WTC11 (cell line): ENCODE results near the gene NLRX1. TPM values are rescaled to one million over a fixed set of nuclear protein-coding genes. Genes with fewer than 3 reads are reported as not detected.

Source experiments
- ATAC-seq: fragments of 200-7000 bp; cut with Tn5 transposase; 2 replicates; pipeline ENCODE4 v1.10.0; 2021; ENCODE audit warnings: mild to moderate bottlenecking, moderate library complexity
- CTCF ChIA-PET: fragments of 300-600 bp; sonication (Branson Sonifier 250); formaldehyde crosslinking; loops from one replicate; lab custom pipeline; 2021; ENCODE audit warnings: antibody characterized with exemption; lab: Charles Lee
- POLR2A ChIA-PET: fragments of 350-600 bp; sonication (Branson Sonifier 250); formaldehyde crosslinking; loops from one replicate; lab custom pipeline; 2021; ENCODE audit warnings: antibody characterized with exemption; lab: Charles Lee
- DNase-seq: peaks from one replicate; pipeline ENCODE4 v3.0.0; 2021; ENCODE audit warnings: low spot score
- H3K27ac Mint-ChIP-seq: 2 replicates; pipeline ENCODE4 v1.8.0; 2021; ENCODE audit warnings: mixed read lengths
- H3K27me3 Mint-ChIP-seq: 2 replicates; pipeline ENCODE4 v1.8.0; 2021; ENCODE audit warnings: low read depth, mild to moderate bottlenecking, moderate library complexity, mixed read lengths
- H3K36me3 Mint-ChIP-seq: 2 replicates; pipeline ENCODE4 v1.8.0; 2021; ENCODE audit warnings: mixed read lengths
- H3K4me1 Mint-ChIP-seq: 2 replicates; pipeline ENCODE4 v1.8.0; 2022; ENCODE audit warnings: mixed read lengths
- H3K4me3 Mint-ChIP-seq: 2 replicates; pipeline ENCODE4 v1.8.0; 2021; ENCODE audit warnings: mild to moderate bottlenecking, moderate library complexity, mixed read lengths
- H3K9me3 Mint-ChIP-seq: 2 replicates; pipeline ENCODE4 v1.8.0; 2021; ENCODE audit warnings: mixed read lengths
- CREB1 ChIP-seq: sonication (generic); formaldehyde crosslinking; IDR thresholded peaks from 2 replicates; pipeline ENCODE4 v1.8.0; 2023; ENCODE audit warnings: mild to moderate bottlenecking, missing genetic modification reagents
- ELF4 ChIP-seq: sonication (generic); formaldehyde crosslinking; IDR thresholded peaks from 2 replicates; pipeline ENCODE4 v1.8.1; 2022; ENCODE audit warnings: low read depth, mild to moderate bottlenecking, moderate library complexity, missing genetic modification reagents
- EMX1 ChIP-seq: fragments of 250-450 bp; sonication (Bioruptor Pico); IDR thresholded peaks from 2 replicates; pipeline ENCODE4 v1.8.0; 2021; ENCODE audit warnings: mild to moderate bottlenecking
- FOXJ3 ChIP-seq: sonication (generic); formaldehyde crosslinking; IDR thresholded peaks from 2 replicates; pipeline ENCODE4 v1.9.0; 2021; ENCODE audit warnings: missing genetic modification reagents, mild to moderate bottlenecking, borderline replicate concordance
- FOXK1 ChIP-seq: sonication (generic); formaldehyde crosslinking; IDR thresholded peaks from 2 replicates; pipeline ENCODE4 v1.8.0; 2022; ENCODE audit warnings: mild to moderate bottlenecking, moderate library complexity, missing genetic modification reagents
- JAZF1 ChIP-seq: fragments of 250-450 bp; sonication (Bioruptor Pico); IDR thresholded peaks from 2 replicates; pipeline ENCODE4 v1.9.0; 2021; ENCODE audit warnings: moderate library complexity, mild to moderate bottlenecking, inconsistent platforms
- MYBL2 ChIP-seq: sonication (generic); formaldehyde crosslinking; IDR thresholded peaks from 2 replicates; pipeline ENCODE4 v1.8.1; 2023; ENCODE audit warnings: mild to moderate bottlenecking, moderate library complexity, missing genetic modification reagents
- NR3C1 ChIP-seq: sonication (generic); formaldehyde crosslinking; conservative IDR thresholded peaks from 2 replicates; pipeline ENCODE4 v1.8.1; 2023; ENCODE audit warnings: low read depth, mild to moderate bottlenecking, missing genetic modification reagents
- PRRX2 ChIP-seq: fragments of 250-450 bp; sonication (Bioruptor Pico); IDR thresholded peaks from 2 replicates; pipeline ENCODE4 v1.8.0; 2021; ENCODE audit warnings: mild to moderate bottlenecking
- SMAD4 ChIP-seq: sonication (generic); formaldehyde crosslinking; IDR thresholded peaks from 2 replicates; pipeline ENCODE4 v1.8.0; 2022; ENCODE audit warnings: mild to moderate bottlenecking, missing genetic modification reagents
- TEAD1 ChIP-seq: sonication (generic); formaldehyde crosslinking; IDR thresholded peaks from 2 replicates; pipeline ENCODE4 v1.8.0; 2022; ENCODE audit warnings: mild to moderate bottlenecking, missing genetic modification reagents
- ZNF416 ChIP-seq: fragments of 250-450 bp; sonication (Bioruptor Pico); IDR thresholded peaks from 2 replicates; pipeline ENCODE4 v1.9.0; 2021; ENCODE audit warnings: mild to moderate bottlenecking, inconsistent platforms
- ZNF671 ChIP-seq: fragments of 250-450 bp; sonication (Bioruptor Pico); IDR thresholded peaks from 2 replicates; pipeline ENCODE4 v1.8.0; 2021; ENCODE audit warnings: mild to moderate bottlenecking
- total RNA-seq: library from RNA; stranded (reverse); gene quantifications from 3 replicates; pipeline ENCODE4 v1.2.3, GENCODE V29; 2021
- TF ChIP-seq, protein P1 (sequence below): sonication (generic); formaldehyde crosslinking; IDR thresholded peaks from 2 replicates; pipeline ENCODE4 v1.8.0; 2023; ENCODE audit warnings: missing genetic modification reagents
- TF ChIP-seq, protein P2 (sequence below): sonication (generic); formaldehyde crosslinking; conservative IDR thresholded peaks from 2 replicates; pipeline ENCODE4 v1.8.1; 2023; ENCODE audit warnings: mild to moderate bottlenecking, low read depth, missing genetic modification reagents, moderate library complexity
- TF ChIP-seq, protein P3 (sequence below): sonication (generic); formaldehyde crosslinking; IDR thresholded peaks from 2 replicates; pipeline ENCODE4 v1.8.1; 2023; ENCODE audit warnings: mild to moderate bottlenecking, moderate library complexity, missing genetic modification reagents
- TF ChIP-seq, protein P4 (sequence below): sonication (generic); formaldehyde crosslinking; IDR thresholded peaks from 2 replicates; pipeline ENCODE4 v1.8.0; 2022; ENCODE audit warnings: missing genetic modification reagents
- TF ChIP-seq, protein P5 (sequence below): sonication (generic); formaldehyde crosslinking; IDR thresholded peaks from 2 replicates; pipeline ENCODE4 v1.8.0; 2022; ENCODE audit warnings: mild to moderate bottlenecking, missing genetic modification reagents
- TF ChIP-seq, protein P6 (sequence below): fragments of 250-450 bp; sonication (Bioruptor Pico); IDR thresholded peaks from 2 replicates; pipeline ENCODE4 v1.9.0; 2021; ENCODE audit warnings: mild to moderate bottlenecking

Gene NLRX1
- total RNA-seq, 1 experiment from 2014 or later = 20.8 TPM

DNA sequence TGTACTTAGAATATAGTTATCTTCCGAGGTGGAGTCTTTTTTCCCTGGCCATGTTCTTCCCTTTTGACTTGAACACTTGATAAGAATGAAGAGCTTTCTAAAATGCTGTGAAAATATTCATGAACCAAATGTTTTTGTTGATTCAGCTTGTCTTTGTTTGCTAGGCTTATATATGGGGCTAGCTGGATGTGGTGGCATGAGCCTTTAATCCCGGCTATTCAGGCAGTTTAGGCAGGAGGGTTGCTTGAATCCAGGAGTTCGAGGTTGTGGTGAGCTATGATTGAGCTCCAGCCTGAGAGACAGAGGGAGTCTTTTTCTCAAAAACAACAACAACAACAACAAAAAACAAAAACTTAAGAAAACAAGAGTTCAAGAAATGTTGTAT, 60.8 kb downstream of the NLRX1 start (continued):
- TF ChIP-seq, protein P1, sequence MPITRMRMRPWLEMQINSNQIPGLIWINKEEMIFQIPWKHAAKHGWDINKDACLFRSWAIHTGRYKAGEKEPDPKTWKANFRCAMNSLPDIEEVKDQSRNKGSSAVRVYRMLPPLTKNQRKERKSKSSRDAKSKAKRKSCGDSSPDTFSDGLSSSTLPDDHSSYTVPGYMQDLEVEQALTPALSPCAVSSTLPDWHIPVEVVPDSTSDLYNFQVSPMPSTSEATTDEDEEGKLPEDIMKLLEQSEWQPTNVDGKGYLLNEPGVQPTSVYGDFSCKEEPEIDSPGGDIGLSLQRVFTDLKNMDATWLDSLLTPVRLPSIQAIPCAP = no peak
- TF ChIP-seq, protein P2, sequence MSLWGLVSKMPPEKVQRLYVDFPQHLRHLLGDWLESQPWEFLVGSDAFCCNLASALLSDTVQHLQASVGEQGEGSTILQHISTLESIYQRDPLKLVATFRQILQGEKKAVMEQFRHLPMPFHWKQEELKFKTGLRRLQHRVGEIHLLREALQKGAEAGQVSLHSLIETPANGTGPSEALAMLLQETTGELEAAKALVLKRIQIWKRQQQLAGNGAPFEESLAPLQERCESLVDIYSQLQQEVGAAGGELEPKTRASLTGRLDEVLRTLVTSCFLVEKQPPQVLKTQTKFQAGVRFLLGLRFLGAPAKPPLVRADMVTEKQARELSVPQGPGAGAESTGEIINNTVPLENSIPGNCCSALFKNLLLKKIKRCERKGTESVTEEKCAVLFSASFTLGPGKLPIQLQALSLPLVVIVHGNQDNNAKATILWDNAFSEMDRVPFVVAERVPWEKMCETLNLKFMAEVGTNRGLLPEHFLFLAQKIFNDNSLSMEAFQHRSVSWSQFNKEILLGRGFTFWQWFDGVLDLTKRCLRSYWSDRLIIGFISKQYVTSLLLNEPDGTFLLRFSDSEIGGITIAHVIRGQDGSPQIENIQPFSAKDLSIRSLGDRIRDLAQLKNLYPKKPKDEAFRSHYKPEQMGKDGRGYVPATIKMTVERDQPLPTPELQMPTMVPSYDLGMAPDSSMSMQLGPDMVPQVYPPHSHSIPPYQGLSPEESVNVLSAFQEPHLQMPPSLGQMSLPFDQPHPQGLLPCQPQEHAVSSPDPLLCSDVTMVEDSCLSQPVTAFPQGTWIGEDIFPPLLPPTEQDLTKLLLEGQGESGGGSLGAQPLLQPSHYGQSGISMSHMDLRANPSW = no peak
- TF ChIP-seq CREB1 = no peak

DNA sequence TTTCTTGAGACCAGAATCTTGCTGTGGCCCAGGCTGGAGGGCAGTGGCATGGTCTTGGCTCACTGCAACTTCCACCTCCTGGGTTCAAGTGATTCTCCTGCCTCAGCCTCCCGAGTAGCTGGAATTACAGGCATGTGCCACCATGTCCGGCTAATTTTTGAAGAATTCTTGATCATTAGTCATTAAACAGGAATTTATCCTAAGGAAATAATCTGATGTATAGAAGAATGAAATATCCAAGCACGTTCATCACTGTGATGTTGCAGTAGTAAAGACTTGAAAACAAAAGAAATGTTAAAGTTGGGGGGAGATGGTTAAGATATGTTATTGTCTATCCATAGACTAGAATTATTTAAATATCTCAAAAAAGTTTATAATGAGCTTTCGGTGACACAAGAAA, 61.2 kb downstream of the NLRX1 start:
- H3K36me3 Mint-ChIP-seq = peaks cover 12% of the 10 kb centered on the region
- DNase-seq (no peak), ATAC-seq (no peak)
- ChIA-PET POLR2A (no interaction called here), CTCF (interaction anchor here (0.9 to 1.3 kb wide), 3 partner anchors 24 to 108 kb away, joined by 3 to 5 read pairs (median 3); partner anchors contain the start of gene CBL)
- H3K9me3 Mint-ChIP-seq = no peaks in the 10 kb centered on the region
- no peaks in the 10 kb centered on the region for H3K27me3 Mint-ChIP-seq
- H3K4me3 Mint-ChIP-seq = no peak overlapping the region
- no peak overlapping the region for H3K27ac Mint-ChIP-seq
- H3K4me1 Mint-ChIP-seq = peaks cover 8% of the 10 kb centered on the region
- TF ChIP-seq ZNF416 (no peak), EMX1 (CRISPR knock-in tag) (no peak), ZNF671 (CRISPR knock-in tag) (no peak), FOXJ3 (CRISPR knock-in tag) (no peak), SMAD4 (no peak), CREB1 (no peak), FOXK1 (CRISPR knock-in tag) (no peak), JAZF1 (no peak), ELF4 (no peak), MYBL2 (CRISPR knock-in tag) (no peak), PRRX2 (CRISPR knock-in tag) (no peak), TEAD1 (CRISPR knock-in tag) (no peak), NR3C1 (no peak)
- TF ChIP-seq, protein P3, sequence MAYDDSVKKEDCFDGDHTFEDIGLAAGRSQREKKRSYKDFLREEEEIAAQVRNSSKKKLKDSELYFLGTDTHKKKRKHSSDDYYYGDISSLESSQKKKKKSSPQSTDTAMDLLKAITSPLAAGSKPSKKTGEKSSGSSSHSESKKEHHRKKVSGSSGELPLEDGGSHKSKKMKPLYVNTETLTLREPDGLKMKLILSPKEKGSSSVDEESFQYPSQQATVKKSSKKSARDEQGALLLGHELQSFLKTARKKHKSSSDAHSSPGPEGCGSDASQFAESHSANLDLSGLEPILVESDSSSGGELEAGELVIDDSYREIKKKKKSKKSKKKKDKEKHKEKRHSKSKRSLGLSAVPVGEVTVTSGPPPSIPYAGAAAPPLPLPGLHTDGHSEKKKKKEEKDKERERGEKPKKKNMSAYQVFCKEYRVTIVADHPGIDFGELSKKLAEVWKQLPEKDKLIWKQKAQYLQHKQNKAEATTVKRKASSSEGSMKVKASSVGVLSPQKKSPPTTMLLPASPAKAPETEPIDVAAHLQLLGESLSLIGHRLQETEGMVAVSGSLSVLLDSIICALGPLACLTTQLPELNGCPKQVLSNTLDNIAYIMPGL (CRISPR knock-in tag) = no peak
- TF ChIP-seq, protein P4, sequence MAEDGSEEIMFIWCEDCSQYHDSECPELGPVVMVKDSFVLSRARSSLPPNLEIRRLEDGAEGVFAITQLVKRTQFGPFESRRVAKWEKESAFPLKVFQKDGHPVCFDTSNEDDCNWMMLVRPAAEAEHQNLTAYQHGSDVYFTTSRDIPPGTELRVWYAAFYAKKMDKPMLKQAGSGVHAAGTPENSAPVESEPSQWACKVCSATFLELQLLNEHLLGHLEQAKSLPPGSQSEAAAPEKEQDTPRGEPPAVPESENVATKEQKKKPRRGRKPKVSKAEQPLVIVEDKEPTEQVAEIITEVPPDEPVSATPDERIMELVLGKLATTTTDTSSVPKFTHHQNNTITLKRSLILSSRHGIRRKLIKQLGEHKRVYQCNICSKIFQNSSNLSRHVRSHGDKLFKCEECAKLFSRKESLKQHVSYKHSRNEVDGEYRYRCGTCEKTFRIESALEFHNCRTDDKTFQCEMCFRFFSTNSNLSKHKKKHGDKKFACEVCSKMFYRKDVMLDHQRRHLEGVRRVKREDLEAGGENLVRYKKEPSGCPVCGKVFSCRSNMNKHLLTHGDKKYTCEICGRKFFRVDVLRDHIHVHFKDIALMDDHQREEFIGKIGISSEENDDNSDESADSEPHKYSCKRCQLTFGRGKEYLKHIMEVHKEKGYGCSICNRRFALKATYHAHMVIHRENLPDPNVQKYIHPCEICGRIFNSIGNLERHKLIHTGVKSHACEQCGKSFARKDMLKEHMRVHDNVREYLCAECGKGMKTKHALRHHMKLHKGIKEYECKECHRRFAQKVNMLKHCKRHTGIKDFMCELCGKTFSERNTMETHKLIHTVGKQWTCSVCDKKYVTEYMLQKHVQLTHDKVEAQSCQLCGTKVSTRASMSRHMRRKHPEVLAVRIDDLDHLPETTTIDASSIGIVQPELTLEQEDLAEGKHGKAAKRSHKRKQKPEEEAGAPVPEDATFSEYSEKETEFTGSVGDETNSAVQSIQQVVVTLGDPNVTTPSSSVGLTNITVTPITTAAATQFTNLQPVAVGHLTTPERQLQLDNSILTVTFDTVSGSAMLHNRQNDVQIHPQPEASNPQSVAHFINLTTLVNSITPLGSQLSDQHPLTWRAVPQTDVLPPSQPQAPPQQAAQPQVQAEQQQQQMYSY (CRISPR knock-in tag) = no peak
- TF ChIP-seq, protein P5, sequence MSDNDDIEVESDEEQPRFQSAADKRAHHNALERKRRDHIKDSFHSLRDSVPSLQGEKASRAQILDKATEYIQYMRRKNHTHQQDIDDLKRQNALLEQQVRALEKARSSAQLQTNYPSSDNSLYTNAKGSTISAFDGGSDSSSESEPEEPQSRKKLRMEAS (CRISPR knock-in tag) = no peak
- TF ChIP-seq, protein P6, sequence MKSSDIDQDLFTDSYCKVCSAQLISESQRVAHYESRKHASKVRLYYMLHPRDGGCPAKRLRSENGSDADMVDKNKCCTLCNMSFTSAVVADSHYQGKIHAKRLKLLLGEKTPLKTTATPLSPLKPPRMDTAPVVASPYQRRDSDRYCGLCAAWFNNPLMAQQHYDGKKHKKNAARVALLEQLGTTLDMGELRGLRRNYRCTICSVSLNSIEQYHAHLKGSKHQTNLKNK = no peak

Other genes starting within 250 kb of the NLRX1 start
- 62.1 to 65.3 TPM (median 64.7 TPM) in 3 replicates for gene BCL9L, start 242.8 kb upstream of the NLRX1 start, total RNA-seq
- gene UPK2, start 212.4 kb upstream of the NLRX1 start, total RNA-seq = not detected in 3 replicates
- not detected in 3 replicates for gene FOXR1, start 197.0 kb upstream of the NLRX1 start, total RNA-seq
- gene CENATAC, start 170.6 kb upstream of the NLRX1 start, total RNA-seq = 39.1 to 42.1 TPM (median 41.7 TPM) in 3 replicates
- 1,349 to 1,504 TPM (median 1,464 TPM) in 3 replicates for gene RPS25, start 150.4 kb upstream of the NLRX1 start, total RNA-seq
- gene TRAPPC4, start 150.0 kb upstream of the NLRX1 start, total RNA-seq = 65.1 to 75.7 TPM (median 65.5 TPM) in 3 replicates
- gene SLC37A4, start 137.8 kb upstream of the NLRX1 start, total RNA-seq = 48.6 to 57.0 TPM (median 54.5 TPM) in 3 replicates
- gene HYOU1, start 111.5 kb upstream of the NLRX1 start, total RNA-seq = 212 to 276 TPM (median 218 TPM) in 3 replicates
- 17.2 to 20.2 TPM (median 18.4 TPM) in 3 replicates for gene VPS11, start 100.9 kb upstream of the NLRX1 start, total RNA-seq
- 55.4 to 64.4 TPM (median 62.3 TPM) in 3 replicates for gene HMBS, start 83.8 kb upstream of the NLRX1 start, total RNA-seq
- gene DPAGT1, start 66.9 kb upstream of the NLRX1 start, total RNA-seq = 59.6 to 64.6 TPM (median 63.5 TPM) in 3 replicates
- 3.4 to 6.4 TPM (median 4.4 TPM) in 3 replicates for gene C2CD2L, start 61.4 kb upstream of the NLRX1 start, total RNA-seq
- 34.0 to 37.1 TPM (median 35.4 TPM) in 3 replicates for gene HINFP, start 47.1 kb upstream of the NLRX1 start, total RNA-seq
- gene ABCG4, start 19.7 kb upstream of the NLRX1 start, total RNA-seq = 1.9 to 4.4 TPM (median 2.1 TPM) in 3 replicates
- 0.32 to 0.59 TPM in 2 of 3 replicates, not detected in the other for gene NHERF4, start 16.8 kb downstream of the NLRX1 start, total RNA-seq
- gene CBL, start 37.6 kb downstream of the NLRX1 start, total RNA-seq = 45.6 to 47.9 TPM (median 46.7 TPM) in 3 replicates
- gene MCAM, start 148.4 kb downstream of the NLRX1 start, total RNA-seq = 20.7 to 26.4 TPM (median 22.1 TPM) in 3 replicates
- 90.0 to 91.1 TPM (median 90.6 TPM) in 3 replicates for gene RNF26, start 165.8 kb downstream of the NLRX1 start, total RNA-seq
- 2.0 to 3.0 TPM (median 2.2 TPM) in 3 replicates for gene C1QTNF5, start 172.2 kb downstream of the NLRX1 start, total RNA-seq
- not detected in 3 replicates for gene MFRP, start 178.0 kb downstream of the NLRX1 start, total RNA-seq
- 7.3 to 8.2 TPM (median 8.0 TPM) in 3 replicates for gene USP2, start 213.0 kb downstream of the NLRX1 start, total RNA-seq